GM10266 (cell line): ENCODE data around the gene KBTBD8.

Experiments used
- DNase-seq: peaks from one replicate; pipeline ENCODE4 v3.0.0; 2012; ENCODE audit errors: extremely low spot score
- TF ChIP-seq, protein P1 (sequence below): IDR thresholded peaks from 2 replicates; pipeline ENCODE4 v1.5.1; 2012; ENCODE audit warnings: mild to moderate bottlenecking, low read depth; ENCODE audit not compliant: control insufficient read depth, insufficient read depth; ENCODE audit errors: missing control alignments

Gene KBTBD8

DNA sequence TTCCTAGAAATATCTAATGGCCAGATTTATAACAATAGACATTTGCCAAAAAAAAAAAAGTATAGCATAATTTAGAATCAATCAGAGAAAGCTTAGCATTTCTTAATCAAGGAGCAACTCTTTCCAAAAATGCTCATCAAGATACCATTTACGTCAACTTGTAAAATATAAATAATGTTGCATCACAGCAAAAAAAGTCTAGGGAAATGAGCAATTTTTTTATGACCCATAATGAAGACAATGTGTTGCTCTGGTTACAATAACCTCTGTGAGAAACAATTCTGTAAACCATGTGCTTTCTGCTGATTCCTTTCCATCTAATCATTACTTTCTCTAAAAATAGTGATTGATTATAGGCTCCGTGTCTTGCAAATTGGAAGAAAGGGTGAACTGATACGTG, 36.3 kb downstream of the KBTBD8 start:
- DNase-seq, result no peak
- TF ChIP-seq, protein P1, sequence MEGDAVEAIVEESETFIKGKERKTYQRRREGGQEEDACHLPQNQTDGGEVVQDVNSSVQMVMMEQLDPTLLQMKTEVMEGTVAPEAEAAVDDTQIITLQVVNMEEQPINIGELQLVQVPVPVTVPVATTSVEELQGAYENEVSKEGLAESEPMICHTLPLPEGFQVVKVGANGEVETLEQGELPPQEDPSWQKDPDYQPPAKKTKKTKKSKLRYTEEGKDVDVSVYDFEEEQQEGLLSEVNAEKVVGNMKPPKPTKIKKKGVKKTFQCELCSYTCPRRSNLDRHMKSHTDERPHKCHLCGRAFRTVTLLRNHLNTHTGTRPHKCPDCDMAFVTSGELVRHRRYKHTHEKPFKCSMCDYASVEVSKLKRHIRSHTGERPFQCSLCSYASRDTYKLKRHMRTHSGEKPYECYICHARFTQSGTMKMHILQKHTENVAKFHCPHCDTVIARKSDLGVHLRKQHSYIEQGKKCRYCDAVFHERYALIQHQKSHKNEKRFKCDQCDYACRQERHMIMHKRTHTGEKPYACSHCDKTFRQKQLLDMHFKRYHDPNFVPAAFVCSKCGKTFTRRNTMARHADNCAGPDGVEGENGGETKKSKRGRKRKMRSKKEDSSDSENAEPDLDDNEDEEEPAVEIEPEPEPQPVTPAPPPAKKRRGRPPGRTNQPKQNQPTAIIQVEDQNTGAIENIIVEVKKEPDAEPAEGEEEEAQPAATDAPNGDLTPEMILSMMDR, result no peak

DNA sequence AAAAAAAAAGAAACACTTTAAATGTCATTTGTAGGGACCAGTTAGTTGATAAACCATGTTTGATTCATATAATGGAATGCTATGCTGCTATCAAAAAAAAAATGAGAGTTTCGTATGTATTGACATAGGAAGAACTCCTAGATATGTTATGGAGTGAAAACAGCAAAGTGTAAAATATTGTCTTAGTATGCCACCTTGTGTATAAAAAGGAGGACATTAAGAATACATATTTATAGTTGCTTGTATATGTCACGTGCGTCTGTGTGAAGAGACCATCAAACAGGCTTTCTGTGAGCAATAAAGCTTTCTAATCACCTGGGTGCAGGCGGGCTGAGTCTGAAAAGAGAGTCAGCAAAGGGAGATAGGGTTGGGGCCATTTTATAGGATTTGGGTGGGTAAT, 39.5 kb downstream of the KBTBD8 start:
- DNase-seq, result no peak
- TF ChIP-seq, protein P1, result peak; percentile 10

DNA sequence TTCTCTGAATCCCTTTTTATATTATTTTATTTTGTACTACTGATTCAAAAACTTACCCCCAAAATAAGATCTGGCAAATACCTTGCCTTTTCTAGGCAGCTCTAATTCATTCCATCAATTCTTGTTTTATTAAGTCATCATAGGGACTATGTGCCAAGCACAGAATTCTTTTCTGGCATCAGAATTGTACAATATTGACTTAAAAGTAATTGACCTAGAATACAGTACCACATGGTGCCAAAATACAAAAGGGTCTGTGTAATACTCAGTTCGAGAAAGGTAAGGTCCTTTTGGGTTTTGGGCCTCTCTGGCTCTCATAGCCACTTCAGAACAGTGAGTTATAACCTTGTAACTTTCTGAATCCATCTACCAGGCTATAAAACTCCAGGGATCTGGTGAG, 46.2 kb downstream of the KBTBD8 start:
- DNase-seq, result no peak
- TF ChIP-seq, protein P1, result no peak

DNA sequence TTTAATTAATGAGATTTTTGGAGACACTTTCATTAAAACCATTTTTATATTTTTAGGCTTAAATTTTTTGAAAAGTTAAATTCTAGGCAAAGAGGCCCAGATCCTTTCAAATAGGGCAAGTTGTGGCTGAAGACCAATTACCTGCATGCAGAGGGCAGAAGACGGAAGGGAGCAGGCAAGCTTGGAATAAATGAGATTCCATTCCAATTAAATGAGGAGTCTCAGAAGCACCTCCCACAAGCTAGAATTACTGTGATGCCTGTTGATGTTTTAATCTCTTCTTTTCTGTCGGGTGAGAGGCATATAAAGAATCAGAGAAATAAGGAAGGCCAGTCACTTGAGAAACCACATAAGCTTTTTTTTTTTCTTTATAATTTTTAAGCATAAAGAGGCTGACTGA, 46.8 kb downstream of the KBTBD8 start:
- TF ChIP-seq, protein P1, result no peak
- no peak for DNase-seq

DNA sequence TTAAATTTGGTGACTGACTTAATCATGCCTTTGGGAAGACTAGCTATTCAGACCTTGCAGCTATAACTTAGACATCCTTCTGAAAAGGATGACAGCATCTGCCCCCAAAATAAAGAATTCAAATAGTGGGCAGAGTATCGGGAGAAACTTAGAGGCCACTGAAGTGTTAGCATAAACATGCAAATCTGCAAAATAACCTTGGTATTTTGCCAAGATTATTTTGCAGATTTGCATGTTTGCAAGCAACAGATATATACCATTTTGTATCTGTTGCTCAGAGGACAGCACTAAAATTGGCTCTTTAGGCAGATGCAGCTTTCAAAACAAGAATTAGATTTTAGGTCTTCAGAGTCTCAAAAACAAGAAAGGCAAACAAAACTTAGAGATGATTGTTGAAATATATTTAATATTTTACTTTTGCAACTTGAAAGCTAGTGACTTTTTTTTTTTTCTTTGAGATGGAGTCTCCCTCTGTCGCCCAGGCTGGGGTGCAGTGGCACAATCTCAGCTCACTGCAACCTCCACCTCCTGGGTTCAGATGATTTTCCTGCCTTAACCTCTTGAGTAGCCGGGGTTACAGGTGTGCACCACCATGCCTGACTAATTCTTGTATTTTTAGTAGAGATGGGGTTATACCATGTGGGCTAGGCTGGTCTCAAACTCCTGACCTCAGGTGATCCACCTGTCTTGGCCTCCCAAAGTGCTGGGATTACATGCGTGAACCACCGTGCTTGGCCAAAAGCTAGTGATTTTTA, 47.8 kb downstream of the KBTBD8 start:
- DNase-seq, result no peak
- TF ChIP-seq, protein P1, result no peak

DNA sequence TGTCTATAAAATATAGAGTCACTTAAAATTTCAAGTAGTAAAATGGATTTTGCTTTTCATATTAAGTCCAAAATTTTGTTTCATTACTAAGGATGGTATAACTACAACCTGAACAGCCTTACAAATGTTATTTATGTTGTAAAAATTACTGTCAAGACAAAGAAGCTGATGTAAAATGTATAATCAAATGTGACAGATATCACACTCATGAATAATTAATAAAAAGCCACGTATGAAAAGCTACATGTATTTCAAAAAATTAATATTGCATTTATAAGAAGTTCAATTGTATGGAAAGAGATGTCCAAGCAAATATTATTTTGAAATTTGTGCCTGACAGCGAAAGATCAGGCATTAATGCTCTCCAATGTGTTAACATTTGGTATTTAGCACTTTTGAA, 48.9 kb downstream of the KBTBD8 start:
- DNase-seq, result no peak
- TF ChIP-seq, protein P1, result no peak

DNA sequence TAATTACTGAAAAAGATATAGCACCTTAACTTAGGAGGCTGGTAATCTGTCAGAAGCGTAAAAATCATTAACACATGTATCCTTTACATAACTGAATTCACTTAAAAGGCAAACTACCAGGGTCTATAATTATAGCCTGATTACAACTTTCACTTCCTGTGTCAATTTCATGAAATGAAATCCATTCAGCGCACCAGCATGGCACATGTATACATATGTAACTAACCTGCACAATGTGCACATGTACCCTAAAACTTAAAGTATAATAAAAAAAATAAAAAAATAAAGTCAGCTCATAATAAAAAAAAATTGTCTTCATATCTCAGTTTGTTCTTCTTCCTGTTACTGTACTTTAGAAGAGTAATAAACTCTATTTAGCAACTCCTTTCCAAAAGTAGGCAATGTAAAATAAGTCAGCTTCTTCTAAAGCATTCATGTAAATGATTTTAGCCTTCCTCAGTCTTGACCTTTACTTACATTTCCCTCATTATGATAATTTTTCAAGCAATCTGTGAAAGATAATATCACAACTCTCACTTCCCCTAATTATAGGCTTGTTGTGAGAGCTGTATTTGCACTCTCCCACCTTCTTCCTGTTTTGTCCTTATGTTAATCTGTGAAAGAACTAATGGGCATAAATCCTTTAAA, 50.1 kb downstream of the KBTBD8 start:
- TF ChIP-seq, protein P1, result no peak
- peak; percentile 29 for DNase-seq
